Ishikawa (cell line): ENCODE measurements around the gene LRRC32.

ENCODE experiments used
- CEBPB ChIP-seq: IDR thresholded peaks from 2 replicates; pipeline ENCODE4 v1.6.1; 2012
- CREB1 ChIP-seq: IDR thresholded peaks from 2 replicates; pipeline ENCODE4 v1.6.1; 2012; ENCODE audit warnings: low read depth
- EGR1 ChIP-seq: IDR thresholded peaks from 2 replicates; pipeline ENCODE4 v1.6.1; 2012
- EP300 ChIP-seq: IDR thresholded peaks from 2 replicates; pipeline ENCODE4 v1.6.1; 2012; ENCODE audit warnings: borderline replicate concordance
- NFIC ChIP-seq: IDR thresholded peaks from 2 replicates; pipeline ENCODE4 v1.6.1; 2012
- RAD21 ChIP-seq: IDR thresholded peaks from 2 replicates; pipeline ENCODE4 v1.6.1; 2012; ENCODE audit warnings: low read depth
- TAF1 ChIP-seq: IDR thresholded peaks from 2 replicates; pipeline ENCODE4 v1.6.1; 2012; ENCODE audit warnings: low read depth, mild to moderate bottlenecking
- TCF12 ChIP-seq: IDR thresholded peaks from 2 replicates; pipeline ENCODE4 v1.6.1; 2012; ENCODE audit warnings: low read depth
- TEAD4 ChIP-seq: IDR thresholded peaks from 2 replicates; pipeline ENCODE4 v1.6.1; 2012
- YY1 ChIP-seq: IDR thresholded peaks from 2 replicates; pipeline ENCODE4 v1.6.1; 2012; ENCODE audit warnings: low read depth
- ZBTB7A ChIP-seq: IDR thresholded peaks from 2 replicates; pipeline ENCODE4 v1.6.1; 2012; ENCODE audit warnings: low read depth
- TF ChIP-seq, protein P1 (sequence below): IDR thresholded peaks from 2 replicates; pipeline ENCODE4 v1.6.1; 2012
- TF ChIP-seq, protein P2 (sequence below): IDR thresholded peaks from 2 replicates; pipeline ENCODE4 v1.6.1; 2012; ENCODE audit warnings: low read depth, mild to moderate bottlenecking

DNA sequence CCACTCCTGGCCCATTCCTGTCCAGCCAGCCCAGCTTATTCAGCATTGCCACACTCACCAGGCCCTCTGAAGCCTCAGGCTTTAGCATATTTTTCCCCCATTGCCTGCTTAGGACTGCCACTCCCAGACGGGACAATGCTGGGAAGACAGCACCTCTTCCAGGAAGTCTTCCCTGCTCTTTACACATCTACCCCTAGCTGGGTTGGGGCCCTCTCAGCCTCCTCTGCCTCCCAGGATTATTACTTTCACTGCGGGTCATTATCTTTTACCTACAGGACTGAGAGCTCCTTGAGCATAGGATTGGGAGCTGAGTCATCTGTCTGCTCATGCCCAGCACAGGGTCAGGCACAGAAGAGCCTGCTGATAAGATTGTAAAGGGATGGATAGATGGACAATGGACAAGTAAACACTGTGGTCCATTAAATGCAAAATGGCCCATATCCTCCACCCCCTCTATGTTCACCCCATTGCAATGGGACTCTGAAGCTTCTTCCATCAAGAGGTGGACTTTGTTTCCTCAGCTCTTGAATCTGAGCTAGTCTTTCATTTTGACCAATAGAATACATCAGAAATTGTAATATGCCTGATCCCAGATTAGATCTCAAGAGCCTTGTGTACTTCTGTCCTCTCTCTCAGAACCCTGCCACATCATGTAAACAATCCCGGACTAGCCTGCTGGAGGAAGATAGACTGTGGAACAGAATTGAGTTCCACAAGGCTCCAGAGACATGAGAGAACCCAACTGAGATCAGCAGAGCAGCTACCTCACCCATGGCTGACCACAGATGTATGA, 32.0 kb upstream of the LRRC32 start:
- TF ChIP-seq, protein P1, sequence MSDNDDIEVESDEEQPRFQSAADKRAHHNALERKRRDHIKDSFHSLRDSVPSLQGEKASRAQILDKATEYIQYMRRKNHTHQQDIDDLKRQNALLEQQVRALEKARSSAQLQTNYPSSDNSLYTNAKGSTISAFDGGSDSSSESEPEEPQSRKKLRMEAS, result no peak
- TF ChIP-seq CREB1 (no peak), EP300 (no peak), CEBPB (no peak), YY1 (no peak), EGR1 (no peak), NFIC (no peak), RAD21 (no peak), TAF1 (no peak), ZBTB7A (no peak), TCF12 (no peak), TEAD4 (no peak)
- TF ChIP-seq, protein P2, sequence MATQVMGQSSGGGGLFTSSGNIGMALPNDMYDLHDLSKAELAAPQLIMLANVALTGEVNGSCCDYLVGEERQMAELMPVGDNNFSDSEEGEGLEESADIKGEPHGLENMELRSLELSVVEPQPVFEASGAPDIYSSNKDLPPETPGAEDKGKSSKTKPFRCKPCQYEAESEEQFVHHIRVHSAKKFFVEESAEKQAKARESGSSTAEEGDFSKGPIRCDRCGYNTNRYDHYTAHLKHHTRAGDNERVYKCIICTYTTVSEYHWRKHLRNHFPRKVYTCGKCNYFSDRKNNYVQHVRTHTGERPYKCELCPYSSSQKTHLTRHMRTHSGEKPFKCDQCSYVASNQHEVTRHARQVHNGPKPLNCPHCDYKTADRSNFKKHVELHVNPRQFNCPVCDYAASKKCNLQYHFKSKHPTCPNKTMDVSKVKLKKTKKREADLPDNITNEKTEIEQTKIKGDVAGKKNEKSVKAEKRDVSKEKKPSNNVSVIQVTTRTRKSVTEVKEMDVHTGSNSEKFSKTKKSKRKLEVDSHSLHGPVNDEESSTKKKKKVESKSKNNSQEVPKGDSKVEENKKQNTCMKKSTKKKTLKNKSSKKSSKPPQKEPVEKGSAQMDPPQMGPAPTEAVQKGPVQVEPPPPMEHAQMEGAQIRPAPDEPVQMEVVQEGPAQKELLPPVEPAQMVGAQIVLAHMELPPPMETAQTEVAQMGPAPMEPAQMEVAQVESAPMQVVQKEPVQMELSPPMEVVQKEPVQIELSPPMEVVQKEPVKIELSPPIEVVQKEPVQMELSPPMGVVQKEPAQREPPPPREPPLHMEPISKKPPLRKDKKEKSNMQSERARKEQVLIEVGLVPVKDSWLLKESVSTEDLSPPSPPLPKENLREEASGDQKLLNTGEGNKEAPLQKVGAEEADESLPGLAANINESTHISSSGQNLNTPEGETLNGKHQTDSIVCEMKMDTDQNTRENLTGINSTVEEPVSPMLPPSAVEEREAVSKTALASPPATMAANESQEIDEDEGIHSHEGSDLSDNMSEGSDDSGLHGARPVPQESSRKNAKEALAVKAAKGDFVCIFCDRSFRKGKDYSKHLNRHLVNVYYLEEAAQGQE, result no peak
